ENCODE measurements around the gene IGF1R. TPM values are rescaled to one million over a fixed set of nuclear protein-coding genes. Genes with fewer than 3 reads are reported as not detected.
A peak's percentile ranks its signal among the peaks of the same experiment; 100 is the strongest.

The IGF1R gene
- total RNA-seq, 2 donors from 2014 or later, result 115 to 119 TPM

GRCh38 chr15:98813951-98814350 is 165.6 kb downstream of the IGF1R start:
- Mint-ChIP-seq H3K27ac (no peak overlapping the region), H3K9me3 (peaks cover 1% of the 10 kb centered on the region), H3K27me3 (ENCODE audit: insufficient read depth) (no peaks in the 10 kb centered on the region), H3K4me1 (peaks cover 56% of the 10 kb centered on the region), H3K36me3 (ENCODE audit: low read depth) (peaks cover 20% of the 10 kb centered on the region), H3K4me3 (no peak overlapping the region)
- no peaks in the 10 kb centered on the region for H3K9me3 ChIP-seq (ENCODE audit: control insufficient read depth, low read length)
- H3K9ac ChIP-seq (ENCODE audit: extremely low read depth, low read length, poor library complexity, severe bottlenecking), result no peak overlapping the region
- peaks cover 24% of the 10 kb centered on the region for H3K36me3 ChIP-seq (ENCODE audit: control insufficient read depth, insufficient read depth, low read length)
- WGBS, 2 experiments (ENCODE audit: insufficient coverage in 1 of 2, insufficient read length in 1 of 2), result 96 to 100% methylated on average over 4 of the region's 4 CpGs
- TF ChIP-seq CTCF (conservative IDR thresholded peaks at IDR 0.05), result no peak
- H3K27me3 ChIP-seq (ENCODE audit: control insufficient read depth, insufficient read depth, low read length, poor library complexity, severe bottlenecking), result no peaks in the 10 kb centered on the region
- no peak for DNase-seq
- H3K4me3 ChIP-seq (ENCODE audit: low read length), result no peak overlapping the region
- no peak overlapping the region for H3K27ac ChIP-seq (ENCODE audit: low read depth, low read length)
- peaks cover 7% of the 10 kb centered on the region for H3K4me1 ChIP-seq (ENCODE audit: control insufficient read depth, insufficient read depth, low read length)

GRCh38 chr15:98815207-98815606 is 166.9 kb downstream of the IGF1R start:
- peak; percentile 32 for DNase-seq
- no peaks in the 10 kb centered on the region for H3K27me3 Mint-ChIP-seq (ENCODE audit: insufficient read depth)
- peaks cover 51% of the 10 kb centered on the region for H3K4me1 Mint-ChIP-seq

GRCh38 chr15:98817745-98818144 is 169.4 kb downstream of the IGF1R start:
- 81 to 92% methylated on average over 2 of the region's 2 CpGs for WGBS, 2 experiments (ENCODE audit: insufficient coverage in 1 of 2, insufficient read length in 1 of 2)
- no peaks in the 10 kb centered on the region for H3K27me3 Mint-ChIP-seq (ENCODE audit: insufficient read depth)
- H3K4me3 Mint-ChIP-seq, result no peak overlapping the region
- H3K4me1 Mint-ChIP-seq, result peaks cover 64% of the 10 kb centered on the region
- DNase-seq, result peak; percentile 31
- Histone ChIP-seq H3K9me3 (ENCODE audit: control insufficient read depth, low read length) (no peaks in the 10 kb centered on the region), H3K27me3 (ENCODE audit: control insufficient read depth, insufficient read depth, low read length, poor library complexity, severe bottlenecking) (no peaks in the 10 kb centered on the region), H3K4me3 (ENCODE audit: low read length) (no peak overlapping the region), H3K9ac (ENCODE audit: extremely low read depth, low read length, poor library complexity, severe bottlenecking) (no peak overlapping the region), H3K36me3 (ENCODE audit: control insufficient read depth, insufficient read depth, low read length) (peaks cover 37% of the 10 kb centered on the region), H3K27ac (ENCODE audit: low read depth, low read length) (no peak overlapping the region), H3K4me1 (ENCODE audit: control insufficient read depth, insufficient read depth, low read length) (peaks cover 11% of the 10 kb centered on the region)
- TF ChIP-seq CTCF (conservative IDR thresholded peaks at IDR 0.05), result no peak
- H3K36me3 Mint-ChIP-seq (ENCODE audit: low read depth), result peaks cover 19% of the 10 kb centered on the region
- peak overlapping the region; percentile 52 for H3K27ac Mint-ChIP-seq
- no peaks in the 10 kb centered on the region for H3K9me3 Mint-ChIP-seq

More at GRCh38 chr15:98815207-98815606, 166.9 kb downstream of the IGF1R start:
- no peak overlapping the region for H3K4me3 Mint-ChIP-seq
- Histone ChIP-seq H3K36me3 (ENCODE audit: control insufficient read depth, insufficient read depth, low read length) (peaks cover 33% of the 10 kb centered on the region), H3K4me1 (ENCODE audit: control insufficient read depth, insufficient read depth, low read length) (peaks cover 4% of the 10 kb centered on the region), H3K27me3 (ENCODE audit: control insufficient read depth, insufficient read depth, low read length, poor library complexity, severe bottlenecking) (no peaks in the 10 kb centered on the region), H3K27ac (ENCODE audit: low read depth, low read length) (no peak overlapping the region), H3K4me3 (ENCODE audit: low read length) (no peak overlapping the region), H3K9ac (ENCODE audit: extremely low read depth, low read length, poor library complexity, severe bottlenecking) (no peak overlapping the region), H3K9me3 (ENCODE audit: control insufficient read depth, low read length) (no peaks in the 10 kb centered on the region)
- H3K9me3 Mint-ChIP-seq, result no peaks in the 10 kb centered on the region
- no peak for TF ChIP-seq CTCF (conservative IDR thresholded peaks at IDR 0.05)
- WGBS, 2 experiments (ENCODE audit: insufficient coverage in 1 of 2, insufficient read length in 1 of 2), result 88 to 94% methylated on average over 3 to 5 of the region's 5 CpGs
- H3K27ac Mint-ChIP-seq, result no peak overlapping the region
- peaks cover 22% of the 10 kb centered on the region for H3K36me3 Mint-ChIP-seq (ENCODE audit: low read depth)
